ENCODE data around the gene LDLRAD3.

GRCh38 chr11:36088266-36088972 lies 144.6 kb downstream of the LDLRAD3 start:
- TF ChIP-seq CTCF (IDR thresholded peaks at IDR 0.05; ENCODE audit: low read depth, low read length) (no peak), EZH2phosphoT487 (IDR thresholded peaks at IDR 0.05; ENCODE audit: low read depth) (no peak)
